AG04450 (cell line): ENCODE measurements around the gene CD7. TPM values are rescaled to one million over a fixed set of nuclear protein-coding genes. Genes with fewer than 3 reads are reported as not detected.
A peak's percentile ranks its signal among the peaks of the same experiment; 100 is the strongest.

Experiments
- CTCF ChIA-PET: fragments of 300-600, 350-600 bp; formaldehyde crosslinking; extraction: SDS; loops from one replicate; lab custom pipeline; 2022; ENCODE audit warnings: antibody characterized with exemption, inconsistent platforms; lab: Charles Lee
- POLR2A ChIA-PET: fragments of 350-600 bp; formaldehyde crosslinking; extraction: SDS; loops from one replicate; lab custom pipeline; 2021; ENCODE audit warnings: antibody characterized with exemption, inconsistent platforms; lab: Yijun Ruan, JAX
- DNase-seq: peaks from one replicate; pipeline ENCODE4 v3.0.0-alpha.2; 2011; ENCODE audit warnings: low read depth, low spot score
- H3K27ac ChIP-seq: one replicate; pipeline ENCODE4 v1.5.1; 2012; ENCODE audit warnings: low read depth, low read length, control low read depth
- H3K27me3 ChIP-seq: one replicate; pipeline ENCODE4 v1.6.0; 2012; ENCODE audit warnings: low read length; ENCODE audit not compliant: control insufficient read depth, insufficient read depth
- H3K4me3 ChIP-seq: 2 replicates; pipeline ENCODE4 v1.5.1; 2011; ENCODE audit warnings: mild to moderate bottlenecking, low read depth, low read length, control low read depth
- H3K9me3 ChIP-seq: 2 replicates; pipeline ENCODE4 v1.5.1; 2012; ENCODE audit warnings: low read length; ENCODE audit not compliant: control insufficient read depth, insufficient read depth
- CTCF ChIP-seq: IDR thresholded peaks from 2 replicates; pipeline ENCODE4 v1.5.1; 2011; ENCODE audit warnings: low read depth, low read length, control low read depth, inconsistent platforms
- polyA plus RNA-seq: library from polyadenylated mRNA; depleted of rRNA; stranded (reverse); fragments of >200 nt; gene quantifications from 2 replicates; pipeline ENCODE4 v1.2.3, GENCODE V29; 2011

Gene CD7
- polyA plus RNA-seq, 1 experiment = 0.11 TPM

- Histone ChIP-seq H3K9me3 (no peaks in the 10 kb centered on the region; the same call in 1 of the 2 replicates), H3K27ac (no peak overlapping the region), H3K4me3 (no peak overlapping the region), H3K27me3 (peaks cover 2% of the 10 kb centered on the region)
- DNase-seq = no peak
- no peak for TF ChIP-seq CTCF
- ChIA-PET POLR2A (interaction anchor here (0.6 to 1.4 kb wide), 3 partner anchors 27 to 99 kb away, joined by 3 to 8 read pairs (median 3); partner anchors contain the start of gene CSNK1D), CTCF (interaction anchor here (0.6 to 1.3 kb wide), 4 partner anchors 14 to 124 kb away, joined by 3 to 4 read pairs (median 3); no protein-coding TSS in a partner anchor)
These were observed 17.2 kb downstream of the CD7 start for GRCh38 chr17:82300228-82300627.

- Histone ChIP-seq H3K27ac (no peak overlapping the region), H3K4me3 (no peak overlapping the region), H3K9me3 (no peaks in the 10 kb centered on the region; the same call in 1 of the 2 replicates), H3K27me3 (peaks cover 2% of the 10 kb centered on the region)
- TF ChIP-seq CTCF = no peak
- DNase-seq = no peak
- POLR2A ChIA-PET = interaction anchor here (1.2 kb wide), 1 partner anchor 34 kb away, joined by 4 read pairs; the partner anchor contains the start of gene SECTM1
- CTCF ChIA-PET = interaction anchor here (0.6 to 1.0 kb wide), 3 partner anchors 14 to 81 kb away, joined by 3 to 4 read pairs (median 3); no protein-coding TSS in a partner anchor
These were observed 18.0 kb downstream of the CD7 start for GRCh38 chr17:82299452-82299851.

GRCh38 chr17:82298538-82299421 is 18.6 kb downstream of the CD7 start:
- H3K4me3 ChIP-seq = 0 out of 2 replicates have a peak overlapping the region, but pooled peaks have one; percentile 55
- ChIA-PET POLR2A (interaction anchor here (0.6 to 1.4 kb wide), 5 partner anchors 25 to 47 kb away, joined by 3 to 5 read pairs (median 4); partner anchors contain the start of genes CSNK1D and SECTM1), CTCF (no interaction called here)
- H3K27me3 ChIP-seq = peaks cover 2% of the 10 kb centered on the region
- DNase-seq = no peak
- peak overlapping the region; percentile 91 for H3K27ac ChIP-seq
- H3K9me3 ChIP-seq = no peaks in the 10 kb centered on the region; the same call in 1 of the 2 replicates
- TF ChIP-seq CTCF = no peak

- ChIA-PET POLR2A (interaction anchor here (0.6 to 1.4 kb wide), 6 partner anchors 24 to 55 kb away, joined by 3 to 6 read pairs (median 4); partner anchors contain the start of genes CSNK1D and SECTM1), CTCF (no interaction called here)
- peak overlapping the region; percentile 55 for H3K4me3 ChIP-seq
- no peaks in the 10 kb centered on the region; the same call in 1 of the 2 replicates for H3K9me3 ChIP-seq
- peak overlapping the region; percentile 91 for H3K27ac ChIP-seq
- H3K27me3 ChIP-seq = no peaks in the 10 kb centered on the region
- DNase-seq = peak; percentile 74
- no peak for TF ChIP-seq CTCF
These were observed 19.5 kb downstream of the CD7 start for GRCh38 chr17:82297714-82298537.
